GM12865 (cell line): Measurements from ENCODE around the gene RSRC1.
"Not testable (repeated sequence)": the region's sequence is repeated elsewhere in the genome, so short reads cannot be mapped to it uniquely, and the experiment has no call there.

Experiments used
- DNase-seq: peaks from one replicate; pipeline ENCODE4 v3.0.0; 2010; ENCODE audit warnings: low read depth
- H3K4me3 ChIP-seq: 2 replicates; pipeline ENCODE4 v1.5.1; 2011; ENCODE audit warnings: mild to moderate bottlenecking, low read depth, low read length, control low read depth
- TF ChIP-seq, protein P1 (sequence below): IDR thresholded peaks from 2 replicates; pipeline ENCODE4 v1.5.1; 2011; ENCODE audit warnings: low read length, control low read depth, low read depth, inconsistent platforms; ENCODE audit not compliant: insufficient read depth; ENCODE audit errors: missing control alignments

The RSRC1 gene

DNA sequence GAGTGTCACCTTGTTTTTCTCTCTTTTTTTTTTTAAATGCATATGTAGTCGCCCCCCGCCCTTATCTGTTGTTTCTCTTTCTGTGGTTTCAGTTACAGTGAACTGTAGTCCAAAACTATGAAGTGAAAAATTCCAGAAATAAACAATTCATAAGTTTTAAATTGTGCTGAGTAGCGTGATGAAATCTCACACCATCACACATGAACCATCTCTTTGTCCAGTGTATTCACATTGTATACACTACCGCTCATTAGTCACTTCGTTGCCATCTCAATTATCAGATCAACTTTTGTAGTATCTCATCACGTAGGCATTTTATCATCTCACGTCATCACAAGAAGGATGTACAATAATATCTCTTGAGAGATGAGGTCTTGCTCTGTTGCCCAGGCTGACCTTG, 398.6 kb downstream of the RSRC1 start:
- no peak overlapping the region for H3K4me3 ChIP-seq
- no peak for DNase-seq
- TF ChIP-seq, protein P1, sequence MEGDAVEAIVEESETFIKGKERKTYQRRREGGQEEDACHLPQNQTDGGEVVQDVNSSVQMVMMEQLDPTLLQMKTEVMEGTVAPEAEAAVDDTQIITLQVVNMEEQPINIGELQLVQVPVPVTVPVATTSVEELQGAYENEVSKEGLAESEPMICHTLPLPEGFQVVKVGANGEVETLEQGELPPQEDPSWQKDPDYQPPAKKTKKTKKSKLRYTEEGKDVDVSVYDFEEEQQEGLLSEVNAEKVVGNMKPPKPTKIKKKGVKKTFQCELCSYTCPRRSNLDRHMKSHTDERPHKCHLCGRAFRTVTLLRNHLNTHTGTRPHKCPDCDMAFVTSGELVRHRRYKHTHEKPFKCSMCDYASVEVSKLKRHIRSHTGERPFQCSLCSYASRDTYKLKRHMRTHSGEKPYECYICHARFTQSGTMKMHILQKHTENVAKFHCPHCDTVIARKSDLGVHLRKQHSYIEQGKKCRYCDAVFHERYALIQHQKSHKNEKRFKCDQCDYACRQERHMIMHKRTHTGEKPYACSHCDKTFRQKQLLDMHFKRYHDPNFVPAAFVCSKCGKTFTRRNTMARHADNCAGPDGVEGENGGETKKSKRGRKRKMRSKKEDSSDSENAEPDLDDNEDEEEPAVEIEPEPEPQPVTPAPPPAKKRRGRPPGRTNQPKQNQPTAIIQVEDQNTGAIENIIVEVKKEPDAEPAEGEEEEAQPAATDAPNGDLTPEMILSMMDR = no peak

DNA sequence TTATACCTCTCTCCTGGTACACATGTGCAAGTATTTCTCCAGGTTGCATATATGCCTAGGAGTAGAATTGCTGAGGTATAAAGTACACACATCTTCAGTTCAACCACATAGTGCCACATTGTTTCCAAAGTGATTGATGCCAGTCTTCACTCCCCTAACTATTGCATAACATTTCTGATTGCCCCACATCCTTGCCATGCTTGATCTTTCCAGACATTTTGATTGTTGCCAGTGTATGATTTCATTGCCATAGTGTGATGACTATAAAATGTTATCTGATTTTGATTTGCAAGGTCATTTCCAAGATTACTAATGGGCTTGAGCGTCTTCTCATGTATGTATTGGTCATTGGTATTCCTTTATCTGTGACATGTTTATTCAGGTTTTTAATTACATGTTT, 400.0 kb downstream of the RSRC1 start:
- H3K4me3 ChIP-seq = no peak overlapping the region
- TF ChIP-seq, protein P1 = no peak
- DNase-seq = no peak

DNA sequence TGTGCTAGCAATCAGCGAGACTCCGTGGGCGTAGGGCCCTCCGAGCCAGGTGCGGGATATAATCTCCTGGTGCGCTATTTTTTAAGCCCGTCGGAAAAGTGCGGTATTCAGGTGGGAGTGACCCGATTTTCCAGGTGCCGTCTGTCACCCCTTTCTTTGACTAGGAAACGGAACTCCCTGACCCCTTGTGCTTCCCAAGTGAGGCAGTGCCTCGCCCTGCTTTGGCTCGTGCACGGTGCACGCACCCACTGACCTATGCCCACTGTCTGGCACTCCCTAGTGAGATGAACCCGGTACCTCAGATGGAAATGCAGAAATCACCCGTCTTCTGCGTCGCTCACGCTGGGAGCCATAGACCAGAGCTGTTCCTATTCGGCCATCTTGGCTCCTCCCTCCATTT, 406.8 kb downstream of the RSRC1 start:
- not testable (repeated sequence) for H3K4me3 ChIP-seq, DNase-seq

DNA sequence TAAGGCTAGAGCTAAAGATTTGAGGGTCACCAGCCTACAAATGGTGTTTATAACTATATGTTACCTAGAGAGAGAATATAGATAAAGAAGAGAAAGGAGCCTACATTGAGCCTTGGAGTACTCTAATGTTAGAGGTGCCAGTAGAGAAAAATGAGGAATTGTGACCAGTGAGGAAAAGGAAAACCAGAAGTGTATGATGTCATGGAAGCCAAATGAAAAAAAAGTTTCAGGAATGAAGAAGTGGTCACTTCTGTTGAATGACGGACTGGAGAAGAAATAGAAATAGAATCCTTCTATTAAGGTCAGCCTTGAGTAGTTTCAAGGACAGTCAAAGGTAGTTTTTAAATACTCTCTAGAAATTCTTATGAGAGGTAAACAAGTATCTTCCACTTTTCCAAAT, 409.9 kb downstream of the RSRC1 start:
- H3K4me3 ChIP-seq = no peak overlapping the region
- DNase-seq = no peak
- TF ChIP-seq, protein P1 = no peak

DNA sequence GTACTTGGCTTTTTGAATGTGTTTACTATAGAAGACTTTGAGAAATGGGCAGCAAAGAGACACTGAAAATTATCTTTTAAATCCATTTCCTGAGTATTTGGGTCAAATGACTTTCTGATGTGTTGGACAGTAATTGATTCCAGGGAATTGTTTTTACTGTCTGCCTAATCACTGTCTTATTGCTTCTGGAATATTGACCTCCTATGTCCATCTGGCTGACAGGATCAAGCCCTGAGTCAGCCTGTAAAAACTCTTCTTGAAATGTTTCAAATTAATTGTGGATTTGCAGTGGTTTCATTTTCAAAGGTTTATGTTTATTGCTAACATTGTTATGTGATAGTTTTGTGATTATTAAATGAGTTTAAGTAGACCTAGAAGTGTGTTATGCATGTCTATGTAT, 410.5 kb downstream of the RSRC1 start:
- H3K4me3 ChIP-seq = no peak overlapping the region
- DNase-seq = no peak
- TF ChIP-seq, protein P1 = no peak

DNA sequence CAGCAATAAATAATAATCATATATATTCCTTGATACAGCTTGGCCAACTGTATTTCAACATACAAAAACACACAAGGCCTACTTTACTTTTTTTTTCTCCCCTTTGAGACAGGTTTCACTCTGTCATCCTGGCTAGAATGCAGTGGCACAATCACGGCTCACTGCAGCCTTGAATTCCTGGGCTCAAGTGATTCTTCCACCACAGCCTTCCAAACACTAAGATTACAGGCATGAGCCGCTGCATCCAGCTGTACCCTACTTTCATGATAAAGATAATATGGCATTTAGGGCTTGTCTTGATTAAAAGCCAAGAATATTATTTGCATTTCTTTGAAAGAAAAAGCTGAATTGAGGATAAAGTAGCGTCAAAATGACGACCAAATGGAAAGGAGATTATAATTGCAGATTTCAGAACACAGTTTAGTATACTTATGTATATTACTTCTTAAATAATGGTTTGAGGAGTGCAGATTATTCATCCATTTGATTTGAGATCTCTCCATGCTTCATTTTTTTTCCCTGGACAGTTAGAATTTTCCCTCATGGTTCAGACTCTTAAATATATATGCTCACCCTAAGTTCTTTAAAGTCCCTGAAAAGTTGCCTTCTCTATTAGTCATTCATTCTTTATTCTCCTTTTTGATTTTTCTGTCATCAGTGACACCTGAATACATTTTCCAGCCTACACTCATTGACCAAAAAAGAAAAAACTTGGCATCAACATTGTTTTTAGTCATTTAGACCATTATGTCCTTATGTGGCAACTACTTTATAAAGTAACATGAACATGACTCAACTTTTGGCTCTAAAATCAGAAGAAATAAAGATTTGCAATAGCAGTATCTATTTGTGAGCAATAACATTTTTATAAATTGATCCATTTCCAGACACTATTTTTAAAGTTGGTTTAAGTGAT, 412.6 kb downstream of the RSRC1 start:
- TF ChIP-seq, protein P1 = no peak
- no peak for DNase-seq
- H3K4me3 ChIP-seq = no peak overlapping the region

DNA sequence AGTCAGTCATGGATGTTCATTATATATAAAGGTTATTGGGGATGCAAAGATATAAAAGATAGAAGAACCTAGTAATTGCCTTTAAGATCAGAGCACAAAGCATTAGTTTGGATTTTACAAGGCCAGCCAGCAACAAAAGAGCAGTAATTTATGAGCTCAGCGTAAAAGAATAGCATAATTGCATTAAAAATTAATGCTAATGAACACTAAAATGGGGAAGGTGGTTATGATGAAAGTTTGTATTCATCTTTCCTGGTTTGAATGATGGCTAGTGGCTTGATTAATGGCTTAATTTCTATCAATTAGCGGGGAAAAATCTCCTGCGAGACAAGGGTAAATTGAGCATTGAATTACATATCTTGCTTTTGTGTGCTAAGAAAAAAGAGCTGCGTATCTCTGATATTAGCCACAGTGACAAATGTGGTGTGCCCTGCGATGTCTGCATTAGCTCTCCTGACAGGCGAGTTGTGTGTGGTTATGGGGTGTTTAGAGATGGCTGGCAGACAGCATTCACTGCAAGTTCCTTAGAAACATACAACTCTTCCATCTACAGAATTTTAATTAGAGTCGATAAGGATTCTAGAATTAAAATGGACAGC, 418.3 kb downstream of the RSRC1 start:
- DNase-seq = no peak
- TF ChIP-seq, protein P1 = no peak
- H3K4me3 ChIP-seq = no peak overlapping the region
